NCI-H82 treated with DMSO at 0.1 percent for 48 hours (cell line): Measurements from ENCODE around the gene EXOC3L4.
"Not testable (repeated sequence)": the region's sequence is repeated elsewhere in the genome, so short reads cannot be mapped to it uniquely, and the experiment has no call there.

Source experiments
- DNase-seq: peaks from one replicate; lab custom pipeline; 2025; ENCODE audit not compliant: unreplicated experiment; lab: John Stamatoyannopoulos, UW

Gene EXOC3L4

DNA sequence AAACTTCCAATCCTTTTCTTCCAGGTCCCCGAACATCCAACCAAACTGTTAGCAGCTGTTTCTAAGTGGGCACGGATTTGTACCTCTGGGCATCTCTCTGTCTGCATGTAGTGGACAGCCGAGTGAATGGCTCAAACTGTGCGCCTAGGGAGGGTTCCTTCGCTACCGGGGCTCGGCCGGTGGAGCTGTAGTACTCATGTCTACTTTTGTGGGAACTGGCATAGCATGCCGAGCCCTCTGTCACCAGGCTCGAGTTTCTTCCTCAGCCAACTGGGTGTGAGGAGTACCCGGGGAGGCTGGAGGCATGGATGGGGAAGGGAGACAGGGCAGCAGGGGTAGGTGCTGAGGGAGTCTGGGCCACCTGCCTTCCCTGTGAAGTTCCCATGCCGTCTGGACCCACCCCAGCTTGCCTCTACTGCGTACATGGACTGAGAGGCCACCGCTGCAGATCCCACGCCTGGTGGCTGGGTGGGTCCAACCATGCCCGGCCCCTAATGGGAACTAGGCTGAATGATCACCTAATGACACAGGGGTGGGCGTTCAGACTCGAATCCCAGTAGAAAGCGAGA lies 51.7 kb downstream of the EXOC3L4 start:
- DNase-seq, result no peak

- DNase-seq, result no peak
These were observed 55.1 kb downstream of the EXOC3L4 start for GRCh38 chr14:103149351-103150237.

DNA sequence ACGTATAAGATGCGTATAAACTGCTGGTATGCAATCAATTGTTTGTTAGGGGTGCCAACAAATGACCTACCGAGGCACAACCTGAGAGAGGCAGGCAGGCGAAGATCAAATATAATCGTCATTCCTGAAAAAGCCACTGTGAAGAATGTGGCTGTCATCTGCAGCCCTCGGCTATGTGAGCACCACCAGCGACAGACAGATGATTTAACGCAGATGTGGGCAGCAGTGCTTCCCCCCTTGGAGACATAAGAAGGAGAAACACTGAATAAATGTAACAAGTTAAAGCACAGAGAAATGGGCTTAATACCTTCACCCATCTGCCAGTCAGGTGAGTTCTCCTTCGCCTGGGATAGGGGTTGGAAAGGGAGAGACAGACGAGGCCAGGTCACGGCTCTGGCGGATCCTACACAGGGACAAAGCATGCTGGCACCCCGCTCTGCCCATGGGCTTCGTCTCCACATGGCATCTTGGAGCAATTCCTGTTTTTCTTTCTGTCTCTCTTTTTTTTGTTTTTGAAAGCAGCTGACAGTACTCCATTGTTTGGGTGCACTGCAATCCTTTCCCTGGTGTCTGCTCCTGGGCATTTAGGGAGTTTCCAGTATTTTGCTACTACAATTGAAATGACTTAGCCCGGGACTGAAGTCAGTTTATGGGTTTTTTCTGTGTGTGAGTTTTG lies 56.9 kb downstream of the EXOC3L4 start:
- DNase-seq, result no peak

DNA sequence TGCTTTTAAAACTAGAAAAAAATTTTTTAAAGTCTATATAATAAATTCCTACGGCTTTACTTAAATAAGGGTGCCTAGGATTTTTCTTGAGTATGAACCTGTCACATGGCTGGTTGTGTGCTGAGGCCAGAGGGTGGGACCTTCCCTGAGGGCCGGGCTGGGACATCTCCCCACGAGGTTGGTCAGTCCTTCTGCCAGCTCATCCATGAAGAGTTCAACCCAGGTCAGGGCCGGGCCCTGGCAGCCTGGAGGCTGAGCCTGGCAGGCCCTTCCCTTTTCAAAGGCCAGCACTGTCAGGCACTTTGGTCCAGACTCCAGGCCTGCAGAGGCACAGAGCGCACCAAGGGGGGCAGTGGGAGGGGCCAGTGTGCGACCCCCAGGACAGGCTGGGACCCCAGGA lies 60.5 kb downstream of the EXOC3L4 start:
- no peak for DNase-seq

DNA sequence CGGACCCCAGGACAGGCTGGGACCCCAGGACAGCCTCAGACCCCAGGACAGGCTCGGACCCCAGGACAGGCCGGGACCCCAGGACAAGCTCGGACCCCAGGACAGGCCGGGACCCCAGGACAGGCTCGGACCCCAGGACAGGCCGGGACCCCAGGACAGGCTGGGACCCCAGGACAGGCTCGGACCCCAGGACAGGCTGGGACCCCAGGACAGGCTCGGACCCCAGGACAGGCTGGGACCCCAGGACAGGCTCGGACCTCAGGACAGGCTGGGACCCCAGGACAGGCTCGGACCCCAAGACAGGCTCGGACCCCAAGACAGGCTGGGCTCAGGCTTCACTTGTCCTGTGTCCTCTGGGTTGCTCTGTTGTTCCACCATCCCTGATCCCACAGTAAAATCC lies 60.9 kb downstream of the EXOC3L4 start:
- DNase-seq, result not testable (repeated sequence)

- no peak for DNase-seq
These were observed 61.4 kb downstream of the EXOC3L4 start for GRCh38 chr14:103155826-103156394.

DNA sequence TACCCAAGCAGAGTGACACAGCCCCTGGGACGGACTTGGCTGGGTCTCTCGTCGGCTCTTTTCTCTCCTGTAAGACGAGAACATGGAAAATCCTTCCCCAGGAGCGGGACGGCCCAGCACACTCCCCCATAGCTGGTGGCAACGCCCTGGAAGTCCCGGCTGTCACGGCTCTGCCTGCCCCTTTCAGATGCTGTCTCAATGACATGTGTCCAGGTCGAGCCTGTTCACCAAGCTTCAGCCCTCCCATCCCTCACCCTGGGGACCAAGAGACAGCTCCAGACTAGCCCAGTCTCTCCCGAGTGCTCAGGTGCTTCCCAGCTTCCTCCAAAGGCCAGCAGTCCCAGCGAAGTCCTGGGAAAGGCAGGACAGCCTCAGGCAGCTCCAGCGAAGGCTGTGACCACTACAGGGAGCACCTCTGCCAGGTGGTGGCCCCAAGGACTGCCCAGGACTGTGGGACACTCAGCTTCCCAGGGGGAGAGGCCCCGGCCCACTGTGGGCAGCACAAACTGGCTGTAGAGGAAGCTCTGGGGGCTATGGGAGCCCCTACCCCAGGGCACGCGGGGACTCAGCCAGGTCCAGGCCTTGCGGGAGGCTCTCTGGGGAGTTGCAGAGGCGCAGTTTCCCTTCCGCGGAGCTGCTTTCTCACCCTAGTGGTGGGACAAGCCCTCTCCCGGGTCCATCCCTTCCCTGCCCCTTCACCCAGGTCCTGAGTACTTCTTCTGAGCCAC lies 62.3 kb downstream of the EXOC3L4 start:
- DNase-seq, result no peak

DNA sequence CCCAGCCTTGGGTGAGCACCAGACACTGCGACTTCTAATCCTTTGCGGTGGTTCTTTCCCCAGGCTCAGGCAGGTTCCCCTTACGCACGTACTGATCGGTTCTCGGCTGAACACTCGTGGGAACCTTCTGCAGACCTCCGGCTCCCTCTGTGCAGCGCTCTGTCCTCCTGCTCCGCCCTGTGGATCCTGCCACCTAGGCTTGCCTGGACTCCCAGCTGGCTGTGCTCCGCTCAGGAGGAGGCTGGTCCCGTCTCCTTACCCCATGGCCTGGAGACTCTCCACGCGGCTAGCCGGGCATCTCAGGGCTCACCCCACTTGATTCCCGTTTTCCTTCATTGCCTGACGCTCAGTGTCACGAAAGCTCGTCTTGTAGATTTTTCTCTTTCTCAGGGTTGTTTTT lies 63.4 kb downstream of the EXOC3L4 start:
- no peak for DNase-seq

DNA sequence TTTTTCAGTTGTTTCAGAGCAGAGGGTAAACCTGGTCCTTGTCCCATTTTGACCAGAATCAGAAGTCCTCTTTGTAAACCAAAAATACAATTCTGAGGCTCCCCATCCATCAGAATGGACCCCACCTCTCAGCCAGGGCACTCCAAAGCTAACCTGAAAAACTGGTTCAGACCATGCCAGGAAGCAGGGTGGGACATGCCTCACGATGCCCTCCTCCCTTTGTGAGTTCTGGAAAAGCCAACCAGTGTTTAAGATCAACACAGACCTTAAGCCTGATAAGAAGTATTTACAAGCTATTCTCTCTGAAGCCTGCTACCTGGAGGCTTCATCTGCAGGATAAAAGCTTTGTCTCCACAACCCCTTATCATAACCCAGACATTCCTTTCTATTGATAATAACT lies 64.2 kb downstream of the EXOC3L4 start:
- DNase-seq, result no peak
